Measurements from ENCODE around the gene TMEM254. TPM values are rescaled to one million over a fixed set of nuclear protein-coding genes. Genes with fewer than 3 reads are reported as not detected.

The TMEM254 gene
- total and polyA plus RNA-seq, 2 experiments from 2014 or later = 21.1 to 21.5 TPM

DNA sequence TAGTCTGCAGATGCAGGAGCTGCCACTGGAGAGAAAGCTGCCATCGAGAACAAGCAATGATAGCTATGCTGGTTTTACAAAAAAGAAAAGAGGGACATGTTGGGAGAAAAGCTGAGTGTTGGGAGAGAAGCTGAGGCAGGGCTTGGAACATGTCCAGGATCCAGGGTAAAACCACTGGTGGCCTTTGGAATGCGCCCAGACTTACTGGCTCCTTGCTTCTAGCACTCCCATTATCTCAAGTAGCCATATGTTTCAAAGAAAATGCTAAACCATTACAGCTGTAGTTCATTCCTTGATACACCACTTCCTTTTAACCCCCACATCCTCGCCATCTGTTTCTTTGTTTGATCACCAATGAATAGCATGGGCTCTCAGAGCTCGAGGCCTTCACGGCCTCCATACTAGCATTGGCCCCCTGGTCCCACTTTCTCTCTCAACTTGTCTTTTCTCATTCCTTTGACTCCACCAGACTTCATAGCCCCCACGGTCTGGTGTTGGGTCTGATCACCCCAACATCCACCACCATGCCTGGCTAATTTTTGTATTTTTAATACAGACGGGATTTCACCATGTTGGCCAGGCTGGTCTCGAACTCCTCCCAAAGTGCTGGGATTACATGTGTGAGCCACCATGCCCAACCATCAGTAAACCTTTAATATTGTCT lies 30.2 kb downstream of the TMEM254 start:
- H3K27me3 ChIP-seq (ENCODE audit: insufficient read depth) = no peaks in the 10 kb centered on the region
- H3K9me3 Mint-ChIP-seq = peaks cover 33% of the 10 kb centered on the region
- no peak overlapping the region for H3K27ac Mint-ChIP-seq
- no peaks in the 10 kb centered on the region for H4K20me1 ChIP-seq (replicated peaks; ENCODE audit: insufficient read depth)
- no peak overlapping the region for H3K27ac ChIP-seq (ENCODE audit: low read depth)
- H2AFZ ChIP-seq = no peak overlapping the region
- H3K36me3 ChIP-seq (ENCODE audit: insufficient read depth) = no peaks in the 10 kb centered on the region; the same call in 1 of the 2 replicates
- H3K9me2 ChIP-seq (ENCODE audit: insufficient read depth) = no peaks in the 10 kb centered on the region
- no peaks in the 10 kb centered on the region for H3F3A ChIP-seq (replicated peaks; ENCODE audit: low read depth)
- ATAC-seq = no peak
- TF ChIP-seq POLR2AphosphoS5 (IDR thresholded peaks at IDR 0.05; ENCODE audit: low read depth) (no peak), EZH2 (IDR thresholded peaks at IDR 0.05; ENCODE audit: low read depth, unreplicated experiment) (no peak), CREB1 (CRISPR knock-in tag; IDR thresholded peaks at IDR 0.05; ENCODE audit: low read depth) (no peak), STAT1 (IDR thresholded peaks at IDR 0.05; ENCODE audit: unreplicated experiment) (no peak), NANOG (IDR thresholded peaks at IDR 0.05; ENCODE audit: borderline replicate concordance) (no peak), EZH2phosphoT487 (IDR thresholded peaks at IDR 0.05; ENCODE audit: unreplicated experiment) (no peak), JUNB (IDR thresholded peaks at IDR 0.05; ENCODE audit: unreplicated experiment) (no peak), ZNF331 (CRISPR knock-in tag; IDR thresholded peaks at IDR 0.05; ENCODE audit: low read depth) (no peak), ZNF114 (CRISPR knock-in tag; IDR thresholded peaks at IDR 0.05) (no peak)
- TF ChIP-seq, protein P1, sequence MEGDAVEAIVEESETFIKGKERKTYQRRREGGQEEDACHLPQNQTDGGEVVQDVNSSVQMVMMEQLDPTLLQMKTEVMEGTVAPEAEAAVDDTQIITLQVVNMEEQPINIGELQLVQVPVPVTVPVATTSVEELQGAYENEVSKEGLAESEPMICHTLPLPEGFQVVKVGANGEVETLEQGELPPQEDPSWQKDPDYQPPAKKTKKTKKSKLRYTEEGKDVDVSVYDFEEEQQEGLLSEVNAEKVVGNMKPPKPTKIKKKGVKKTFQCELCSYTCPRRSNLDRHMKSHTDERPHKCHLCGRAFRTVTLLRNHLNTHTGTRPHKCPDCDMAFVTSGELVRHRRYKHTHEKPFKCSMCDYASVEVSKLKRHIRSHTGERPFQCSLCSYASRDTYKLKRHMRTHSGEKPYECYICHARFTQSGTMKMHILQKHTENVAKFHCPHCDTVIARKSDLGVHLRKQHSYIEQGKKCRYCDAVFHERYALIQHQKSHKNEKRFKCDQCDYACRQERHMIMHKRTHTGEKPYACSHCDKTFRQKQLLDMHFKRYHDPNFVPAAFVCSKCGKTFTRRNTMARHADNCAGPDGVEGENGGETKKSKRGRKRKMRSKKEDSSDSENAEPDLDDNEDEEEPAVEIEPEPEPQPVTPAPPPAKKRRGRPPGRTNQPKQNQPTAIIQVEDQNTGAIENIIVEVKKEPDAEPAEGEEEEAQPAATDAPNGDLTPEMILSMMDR (conservative IDR thresholded peaks at IDR 0.05; ENCODE audit: low read depth in 2 of 2) = no peak
- TF ChIP-seq, protein P2, sequence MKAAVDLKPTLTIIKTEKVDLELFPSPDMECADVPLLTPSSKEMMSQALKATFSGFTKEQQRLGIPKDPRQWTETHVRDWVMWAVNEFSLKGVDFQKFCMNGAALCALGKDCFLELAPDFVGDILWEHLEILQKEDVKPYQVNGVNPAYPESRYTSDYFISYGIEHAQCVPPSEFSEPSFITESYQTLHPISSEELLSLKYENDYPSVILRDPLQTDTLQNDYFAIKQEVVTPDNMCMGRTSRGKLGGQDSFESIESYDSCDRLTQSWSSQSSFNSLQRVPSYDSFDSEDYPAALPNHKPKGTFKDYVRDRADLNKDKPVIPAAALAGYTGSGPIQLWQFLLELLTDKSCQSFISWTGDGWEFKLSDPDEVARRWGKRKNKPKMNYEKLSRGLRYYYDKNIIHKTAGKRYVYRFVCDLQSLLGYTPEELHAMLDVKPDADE (IDR thresholded peaks at IDR 0.05) = no peak
- TF ChIP-seq, protein P3, sequence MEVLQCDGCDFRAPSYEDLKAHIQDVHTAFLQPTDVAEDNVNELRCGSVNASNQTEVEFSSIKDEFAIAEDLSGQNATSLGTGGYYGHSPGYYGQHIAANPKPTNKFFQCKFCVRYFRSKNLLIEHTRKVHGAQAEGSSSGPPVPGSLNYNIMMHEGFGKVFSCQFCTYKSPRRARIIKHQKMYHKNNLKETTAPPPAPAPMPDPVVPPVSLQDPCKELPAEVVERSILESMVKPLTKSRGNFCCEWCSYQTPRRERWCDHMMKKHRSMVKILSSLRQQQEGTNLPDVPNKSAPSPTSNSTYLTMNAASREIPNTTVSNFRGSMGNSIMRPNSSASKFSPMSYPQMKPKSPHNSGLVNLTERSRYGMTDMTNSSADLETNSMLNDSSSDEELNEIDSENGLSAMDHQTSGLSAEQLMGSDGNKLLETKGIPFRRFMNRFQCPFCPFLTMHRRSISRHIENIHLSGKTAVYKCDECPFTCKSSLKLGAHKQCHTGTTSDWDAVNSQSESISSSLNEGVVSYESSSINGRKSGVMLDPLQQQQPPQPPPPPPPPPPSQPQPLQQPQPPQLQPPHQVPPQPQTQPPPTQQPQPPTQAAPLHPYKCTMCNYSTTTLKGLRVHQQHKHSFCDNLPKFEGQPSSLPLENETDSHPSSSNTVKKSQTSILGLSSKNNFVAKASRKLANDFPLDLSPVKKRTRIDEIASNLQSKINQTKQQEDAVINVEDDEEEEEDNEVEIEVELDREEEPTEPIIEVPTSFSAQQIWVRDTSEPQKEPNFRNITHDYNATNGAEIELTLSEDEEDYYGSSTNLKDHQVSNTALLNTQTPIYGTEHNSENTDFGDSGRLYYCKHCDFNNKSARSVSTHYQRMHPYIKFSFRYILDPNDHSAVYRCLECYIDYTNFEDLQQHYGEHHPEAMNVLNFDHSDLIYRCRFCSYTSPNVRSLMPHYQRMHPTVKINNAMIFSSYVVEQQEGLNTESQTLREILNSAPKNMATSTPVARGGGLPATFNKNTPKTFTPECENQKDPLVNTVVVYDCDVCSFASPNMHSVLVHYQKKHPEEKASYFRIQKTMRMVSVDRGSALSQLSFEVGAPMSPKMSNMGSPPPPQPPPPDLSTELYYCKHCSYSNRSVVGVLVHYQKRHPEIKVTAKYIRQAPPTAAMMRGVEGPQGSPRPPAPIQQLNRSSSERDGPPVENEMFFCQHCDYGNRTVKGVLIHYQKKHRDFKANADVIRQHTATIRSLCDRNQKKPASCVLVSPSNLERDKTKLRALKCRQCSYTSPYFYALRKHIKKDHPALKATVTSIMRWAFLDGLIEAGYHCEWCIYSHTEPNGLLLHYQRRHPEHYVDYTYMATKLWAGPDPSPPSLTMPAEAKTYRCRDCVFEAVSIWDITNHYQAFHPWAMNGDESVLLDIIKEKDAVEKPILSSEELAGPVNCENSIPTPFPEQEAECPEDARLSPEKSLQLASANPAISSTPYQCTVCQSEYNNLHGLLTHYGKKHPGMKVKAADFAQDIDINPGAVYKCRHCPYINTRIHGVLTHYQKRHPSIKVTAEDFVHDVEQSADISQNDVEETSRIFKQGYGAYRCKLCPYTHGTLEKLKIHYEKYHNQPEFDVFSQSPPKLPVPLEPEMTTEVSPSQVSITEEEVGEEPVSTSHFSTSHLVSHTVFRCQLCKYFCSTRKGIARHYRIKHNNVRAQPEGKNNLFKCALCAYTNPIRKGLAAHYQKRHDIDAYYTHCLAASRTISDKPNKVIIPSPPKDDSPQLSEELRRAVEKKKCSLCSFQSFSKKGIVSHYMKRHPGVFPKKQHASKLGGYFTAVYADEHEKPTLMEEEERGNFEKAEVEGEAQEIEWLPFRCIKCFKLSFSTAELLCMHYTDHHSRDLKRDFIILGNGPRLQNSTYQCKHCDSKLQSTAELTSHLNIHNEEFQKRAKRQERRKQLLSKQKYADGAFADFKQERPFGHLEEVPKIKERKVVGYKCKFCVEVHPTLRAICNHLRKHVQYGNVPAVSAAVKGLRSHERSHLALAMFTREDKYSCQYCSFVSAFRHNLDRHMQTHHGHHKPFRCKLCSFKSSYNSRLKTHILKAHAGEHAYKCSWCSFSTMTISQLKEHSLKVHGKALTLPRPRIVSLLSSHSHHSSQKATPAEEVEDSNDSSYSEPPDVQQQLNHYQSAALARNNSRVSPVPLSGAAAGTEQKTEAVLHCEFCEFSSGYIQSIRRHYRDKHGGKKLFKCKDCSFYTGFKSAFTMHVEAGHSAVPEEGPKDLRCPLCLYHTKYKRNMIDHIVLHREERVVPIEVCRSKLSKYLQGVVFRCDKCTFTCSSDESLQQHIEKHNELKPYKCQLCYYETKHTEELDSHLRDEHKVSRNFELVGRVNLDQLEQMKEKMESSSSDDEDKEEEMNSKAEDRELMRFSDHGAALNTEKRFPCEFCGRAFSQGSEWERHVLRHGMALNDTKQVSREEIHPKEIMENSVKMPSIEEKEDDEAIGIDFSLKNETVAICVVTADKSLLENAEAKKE (CRISPR knock-in tag; IDR thresholded peaks at IDR 0.05) = no peak
- TF ChIP-seq, protein P4, sequence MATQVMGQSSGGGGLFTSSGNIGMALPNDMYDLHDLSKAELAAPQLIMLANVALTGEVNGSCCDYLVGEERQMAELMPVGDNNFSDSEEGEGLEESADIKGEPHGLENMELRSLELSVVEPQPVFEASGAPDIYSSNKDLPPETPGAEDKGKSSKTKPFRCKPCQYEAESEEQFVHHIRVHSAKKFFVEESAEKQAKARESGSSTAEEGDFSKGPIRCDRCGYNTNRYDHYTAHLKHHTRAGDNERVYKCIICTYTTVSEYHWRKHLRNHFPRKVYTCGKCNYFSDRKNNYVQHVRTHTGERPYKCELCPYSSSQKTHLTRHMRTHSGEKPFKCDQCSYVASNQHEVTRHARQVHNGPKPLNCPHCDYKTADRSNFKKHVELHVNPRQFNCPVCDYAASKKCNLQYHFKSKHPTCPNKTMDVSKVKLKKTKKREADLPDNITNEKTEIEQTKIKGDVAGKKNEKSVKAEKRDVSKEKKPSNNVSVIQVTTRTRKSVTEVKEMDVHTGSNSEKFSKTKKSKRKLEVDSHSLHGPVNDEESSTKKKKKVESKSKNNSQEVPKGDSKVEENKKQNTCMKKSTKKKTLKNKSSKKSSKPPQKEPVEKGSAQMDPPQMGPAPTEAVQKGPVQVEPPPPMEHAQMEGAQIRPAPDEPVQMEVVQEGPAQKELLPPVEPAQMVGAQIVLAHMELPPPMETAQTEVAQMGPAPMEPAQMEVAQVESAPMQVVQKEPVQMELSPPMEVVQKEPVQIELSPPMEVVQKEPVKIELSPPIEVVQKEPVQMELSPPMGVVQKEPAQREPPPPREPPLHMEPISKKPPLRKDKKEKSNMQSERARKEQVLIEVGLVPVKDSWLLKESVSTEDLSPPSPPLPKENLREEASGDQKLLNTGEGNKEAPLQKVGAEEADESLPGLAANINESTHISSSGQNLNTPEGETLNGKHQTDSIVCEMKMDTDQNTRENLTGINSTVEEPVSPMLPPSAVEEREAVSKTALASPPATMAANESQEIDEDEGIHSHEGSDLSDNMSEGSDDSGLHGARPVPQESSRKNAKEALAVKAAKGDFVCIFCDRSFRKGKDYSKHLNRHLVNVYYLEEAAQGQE (IDR thresholded peaks at IDR 0.05; ENCODE audit: unreplicated experiment) = no peak
- no peak for DNase-seq (ENCODE audit: low spot score)
- H3K4me3 Mint-ChIP-seq = no peak overlapping the region
- H3K4me1 ChIP-seq (ENCODE audit: insufficient read depth) = peaks cover 31% of the 10 kb centered on the region
- peaks cover 29% of the 10 kb centered on the region for H3K36me3 Mint-ChIP-seq (ENCODE audit: low read depth)
- peaks cover 27% of the 10 kb centered on the region for H3K4me1 Mint-ChIP-seq
- no peak overlapping the region for H3K4me3 ChIP-seq
- no peaks in the 10 kb centered on the region for H3K79me2 ChIP-seq (replicated peaks; ENCODE audit: insufficient read depth)
- H3K4me2 ChIP-seq = no peak overlapping the region
- H3K27me3 Mint-ChIP-seq (ENCODE audit: insufficient read depth, low read depth, poor library complexity) = peaks cover 8% of the 10 kb centered on the region
